Measurements from ENCODE around the gene EXOSC5. TPM values are rescaled to one million over a fixed set of nuclear protein-coding genes. Genes with fewer than 3 reads are reported as not detected.

Gene EXOSC5
- total and polyA plus RNA-seq, 2 of the 13 experiments (the other 11 are each of a cell fraction or from before 2014, with no cell fraction given), result 24.1 to 26.5 TPM

GRCh38 chr19:41363753-41364523 is 33.2 kb downstream of the EXOSC5 start, which contains the start of gene B9D2 (continued):
- TF ChIP-seq MAZ (IDR thresholded peaks at IDR 0.05; ENCODE audit: borderline replicate concordance, low read depth, low read length), result peak; percentile 74; the same call in 1 of the 2 replicates
- no peak for TF ChIP-seq MAZ (CRISPR knock-in tag; IDR thresholded peaks at IDR 0.05; ENCODE audit: low read depth)
- TF ChIP-seq FOXK2 (IDR thresholded peaks at IDR 0.05), result no peak
- TF ChIP-seq DMAP1 (CRISPR knock-in tag; IDR thresholded peaks at IDR 0.05), result peak; percentile 75
- TF ChIP-seq ZEB1 (IDR thresholded peaks at IDR 0.05; ENCODE audit: insufficient replicate concordance, low read depth), result no peak
- peak; percentile 76 for TF ChIP-seq SAP130 (CRISPR knock-in tag; IDR thresholded peaks at IDR 0.05; ENCODE audit: low read depth)
- peak in 1 of 2 experiments; percentile 21; a peak in 1 of 4 replicates for TF ChIP-seq KLF16 (CRISPR knock-in tag; IDR thresholded peaks at IDR 0.05)
- TF ChIP-seq KDM5A (IDR thresholded peaks at IDR 0.05; ENCODE audit: borderline replicate concordance, low read length), result peak; percentile 86; the same call in 1 of the 2 replicates
- TF ChIP-seq FOSL1 (CRISPR knock-in tag; IDR thresholded peaks at IDR 0.05; ENCODE audit: borderline replicate concordance), result no peak
- TF ChIP-seq ZBED4 (CRISPR knock-in tag; IDR thresholded peaks at IDR 0.05; ENCODE audit: borderline replicate concordance), result no peak
- no peak for TF ChIP-seq WIZ (CRISPR knock-in tag; IDR thresholded peaks at IDR 0.05)
- TF ChIP-seq SRSF1 (optimal IDR thresholded peaks at IDR 0.05; ENCODE audit: low read depth, low read length), result peak; percentile 69
- TF ChIP-seq MXI1 (IDR thresholded peaks at IDR 0.05; ENCODE audit: borderline replicate concordance, low read depth, low read length), result peak; percentile 86; the same call in 2 of the 3 replicates
- peak; percentile 75 for TF ChIP-seq HNF1B (CRISPR knock-in tag; IDR thresholded peaks at IDR 0.05)
- TF ChIP-seq NFRKB (IDR thresholded peaks at IDR 0.05), result 0 out of 2 replicates have a peak, but pooled peaks have one; percentile 13
- TF ChIP-seq SP140L (CRISPR knock-in tag; IDR thresholded peaks at IDR 0.05; ENCODE audit: borderline replicate concordance), result no peak
- TF ChIP-seq POLR2A (IDR thresholded peaks at IDR 0.05; ENCODE audit: insufficient read depth in 1 of 2, low read depth in 2 of 2, low read length in 2 of 2), result peak; percentile 65 to 91; a peak in 3 of 4 replicates
- TF ChIP-seq UBTF (CRISPR knock-in tag; IDR thresholded peaks at IDR 0.05), result no peak
- no peak for TF ChIP-seq PRMT3 (CRISPR knock-in tag; IDR thresholded peaks at IDR 0.05; ENCODE audit: borderline replicate concordance, low read depth)
- TF ChIP-seq GRHL1 (CRISPR knock-in tag; conservative IDR thresholded peaks at IDR 0.05), result no peak
- peak; percentile 57; the same call in 1 of the 2 replicates for TF ChIP-seq SP5 (CRISPR knock-in tag; IDR thresholded peaks at IDR 0.05; ENCODE audit: borderline replicate concordance, low read depth)
